ENCODE measurements around the gene REXO5. TPM values are rescaled to one million over a fixed set of nuclear protein-coding genes. Genes with fewer than 3 reads are reported as not detected.

Gene REXO5
- total RNA-seq, 4 donors from 2014 or later = 2.0 to 10.6 (median 6.2) TPM

DNA sequence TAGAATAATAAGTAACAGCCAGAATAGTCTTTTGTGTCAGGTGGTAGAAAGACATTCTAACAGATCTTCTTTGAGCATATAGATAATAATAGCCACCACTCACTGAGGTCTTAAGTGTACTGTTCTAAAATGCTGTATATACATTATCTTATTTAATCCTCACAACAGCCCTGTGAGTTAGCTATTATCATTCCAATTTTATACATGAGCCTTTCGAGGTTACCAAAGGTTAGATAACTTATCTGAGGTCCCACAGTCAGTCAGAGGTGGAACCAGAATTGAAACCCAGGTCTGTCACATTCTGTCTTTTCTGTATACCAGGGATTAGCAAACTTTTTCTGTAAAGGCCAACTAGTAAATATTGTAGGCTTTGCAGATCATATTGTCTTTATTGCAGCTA is 23.2 kb downstream of the REXO5 start:
- intact Hi-C loops (cut with DNase I; ENCODE audit: low total_unique reads) = no loop called here
- TF ChIP-seq, protein P1, sequence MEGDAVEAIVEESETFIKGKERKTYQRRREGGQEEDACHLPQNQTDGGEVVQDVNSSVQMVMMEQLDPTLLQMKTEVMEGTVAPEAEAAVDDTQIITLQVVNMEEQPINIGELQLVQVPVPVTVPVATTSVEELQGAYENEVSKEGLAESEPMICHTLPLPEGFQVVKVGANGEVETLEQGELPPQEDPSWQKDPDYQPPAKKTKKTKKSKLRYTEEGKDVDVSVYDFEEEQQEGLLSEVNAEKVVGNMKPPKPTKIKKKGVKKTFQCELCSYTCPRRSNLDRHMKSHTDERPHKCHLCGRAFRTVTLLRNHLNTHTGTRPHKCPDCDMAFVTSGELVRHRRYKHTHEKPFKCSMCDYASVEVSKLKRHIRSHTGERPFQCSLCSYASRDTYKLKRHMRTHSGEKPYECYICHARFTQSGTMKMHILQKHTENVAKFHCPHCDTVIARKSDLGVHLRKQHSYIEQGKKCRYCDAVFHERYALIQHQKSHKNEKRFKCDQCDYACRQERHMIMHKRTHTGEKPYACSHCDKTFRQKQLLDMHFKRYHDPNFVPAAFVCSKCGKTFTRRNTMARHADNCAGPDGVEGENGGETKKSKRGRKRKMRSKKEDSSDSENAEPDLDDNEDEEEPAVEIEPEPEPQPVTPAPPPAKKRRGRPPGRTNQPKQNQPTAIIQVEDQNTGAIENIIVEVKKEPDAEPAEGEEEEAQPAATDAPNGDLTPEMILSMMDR (IDR thresholded peaks at IDR 0.05) = no peak
- TF ChIP-seq POLR2A (IDR thresholded peaks at IDR 0.05) = no peak
- DNase-seq (ENCODE audit: low spot score in 2 of 2) = no peak
- 90 to 95% methylated on average over 1 of the region's 1 CpG for WGBS, 2 donors
- no peak overlapping the region for H3K4me3 ChIP-seq (ENCODE audit: low read depth, poor library complexity, severe bottlenecking)

DNA sequence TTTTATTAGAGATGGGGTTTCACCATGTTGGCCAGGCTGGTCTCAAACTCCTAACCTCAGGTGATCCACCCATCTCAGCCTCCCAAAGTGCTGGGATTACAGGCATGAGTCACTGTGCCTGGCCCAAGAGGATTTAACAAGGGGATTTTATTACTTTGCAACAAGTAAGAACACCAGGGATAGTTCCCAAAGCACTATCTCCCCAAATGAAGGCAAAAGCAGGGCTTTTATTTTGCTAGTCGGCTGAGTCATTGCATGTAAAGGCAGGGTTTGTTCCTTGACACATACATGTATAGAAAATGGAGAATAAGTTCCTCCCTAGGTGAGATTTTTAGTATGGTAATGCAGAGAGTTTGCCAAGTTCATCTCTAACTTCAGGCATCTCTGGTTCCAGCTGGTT is 24.0 kb downstream of the REXO5 start:
- WGBS, 2 donors = 57 to 60% methylated on average over 1 of the region's 1 CpG
- no peak for DNase-seq (ENCODE audit: low spot score in 2 of 2)
- intact Hi-C loops (cut with DNase I; ENCODE audit: low total_unique reads) = no loop called here
- TF ChIP-seq, protein P1 (IDR thresholded peaks at IDR 0.05) = no peak
- no peak for TF ChIP-seq POLR2A (IDR thresholded peaks at IDR 0.05)
- H3K4me3 ChIP-seq (ENCODE audit: low read depth, poor library complexity, severe bottlenecking) = no peak overlapping the region

DNA sequence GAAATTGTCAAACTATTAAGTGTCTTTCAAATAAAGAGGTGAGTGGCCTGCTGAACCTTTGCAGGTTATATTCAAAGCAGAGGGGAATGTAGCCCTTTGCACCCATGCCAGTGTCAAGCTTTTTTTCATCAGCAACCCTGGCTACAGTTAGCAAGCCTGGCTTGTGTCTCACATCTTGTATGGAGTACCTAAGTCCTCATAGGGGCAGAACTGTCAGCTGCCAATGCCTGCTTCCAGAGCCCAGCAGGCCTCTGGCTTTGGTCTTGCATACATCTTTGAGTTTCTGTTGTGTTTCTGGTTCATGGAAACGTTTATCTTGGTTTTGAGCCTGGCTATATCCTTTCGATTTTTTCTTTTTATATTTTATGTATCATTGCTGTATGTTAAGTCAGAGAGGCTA is 26.8 kb downstream of the REXO5 start:
- WGBS, 2 donors = 67 to 83% methylated on average over 2 of the region's 2 CpGs
- no peak for TF ChIP-seq POLR2A (IDR thresholded peaks at IDR 0.05)
- TF ChIP-seq, protein P1 (IDR thresholded peaks at IDR 0.05) = no peak
- H3K4me3 ChIP-seq (ENCODE audit: low read depth, poor library complexity, severe bottlenecking) = no peak overlapping the region
- DNase-seq (ENCODE audit: low spot score in 2 of 2) = no peak
- intact Hi-C loops (cut with DNase I; ENCODE audit: low total_unique reads) = no loop called here

DNA sequence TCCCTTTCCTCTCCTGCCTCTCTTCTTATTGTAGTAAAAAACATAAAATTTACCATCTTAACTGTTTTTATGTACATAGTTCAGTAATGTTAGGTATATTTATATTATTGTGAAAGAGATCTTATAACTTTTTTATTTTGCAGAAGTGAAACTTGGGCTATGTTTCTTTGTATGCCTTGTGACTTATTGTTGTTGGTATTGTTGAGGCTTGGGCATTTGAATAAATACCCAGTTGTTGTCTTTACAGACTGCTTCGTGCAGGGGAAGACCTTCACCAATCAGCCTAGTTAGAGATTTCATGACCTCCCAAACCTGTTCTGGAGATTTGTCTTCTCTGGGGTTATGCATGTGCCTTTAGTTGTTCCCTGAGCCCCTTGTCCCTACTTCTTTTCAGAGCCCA is 31.9 kb downstream of the REXO5 start:
- no peak overlapping the region for H3K4me3 ChIP-seq (ENCODE audit: low read depth, poor library complexity, severe bottlenecking)
- intact Hi-C loops (cut with DNase I; ENCODE audit: low total_unique reads) = no loop called here
- no peak for TF ChIP-seq POLR2A (IDR thresholded peaks at IDR 0.05)
- TF ChIP-seq, protein P1 (IDR thresholded peaks at IDR 0.05) = no peak
- WGBS, 2 donors = 81 to 88% methylated on average over 1 of the region's 1 CpG
- no peak for DNase-seq (ENCODE audit: low spot score in 2 of 2)

DNA sequence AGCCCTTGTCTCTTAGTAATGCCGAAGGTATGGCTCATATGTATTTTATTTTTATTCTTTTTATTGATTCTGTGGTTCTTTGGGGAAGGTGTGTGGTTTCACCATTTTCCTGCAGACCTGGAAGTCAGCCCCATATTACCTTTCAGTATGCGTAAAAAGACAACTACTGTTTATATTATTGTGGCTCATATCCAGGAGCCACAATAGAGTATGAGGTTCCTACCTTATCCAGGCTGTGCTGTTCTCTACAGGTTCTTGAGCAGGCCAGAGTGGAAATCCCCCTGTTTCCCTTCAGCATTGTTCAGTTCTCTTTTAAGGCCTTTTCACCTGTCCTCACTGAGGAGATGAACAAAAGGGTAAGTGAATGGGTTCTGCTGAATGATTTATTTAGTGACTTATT is 33.2 kb downstream of the REXO5 start:
- no peak overlapping the region for H3K4me3 ChIP-seq (ENCODE audit: low read depth, poor library complexity, severe bottlenecking)
- WGBS, 2 donors = 80 to 94% methylated on average over 2 of the region's 2 CpGs
- DNase-seq (ENCODE audit: low spot score in 2 of 2) = no peak
- TF ChIP-seq, protein P1 (IDR thresholded peaks at IDR 0.05) = no peak
- no peak for TF ChIP-seq POLR2A (IDR thresholded peaks at IDR 0.05)
- intact Hi-C loops (cut with DNase I; ENCODE audit: low total_unique reads) = no loop called here

DNA sequence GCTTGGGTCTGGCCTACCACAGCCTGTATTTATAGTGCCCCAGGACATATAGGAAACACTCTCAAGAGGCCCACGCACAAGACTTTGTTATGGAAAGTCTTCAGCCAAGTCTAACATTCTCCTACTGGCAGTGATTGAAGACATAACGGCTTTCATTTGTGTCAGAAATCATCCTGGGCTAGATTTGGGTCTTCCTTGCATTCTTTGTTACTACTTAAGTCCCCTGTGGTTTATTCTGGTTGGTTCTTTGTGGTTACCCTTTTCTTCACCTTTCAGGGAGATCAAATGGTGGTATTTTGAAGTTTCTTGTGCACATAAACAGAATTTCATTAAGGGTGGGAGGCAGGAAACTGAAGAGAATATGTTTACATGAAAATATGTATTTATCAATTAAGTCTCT is 37.7 kb downstream of the REXO5 start:
- H3K4me3 ChIP-seq (ENCODE audit: low read depth, poor library complexity, severe bottlenecking) = no peak overlapping the region
- TF ChIP-seq, protein P1 (IDR thresholded peaks at IDR 0.05) = no peak
- no peak for TF ChIP-seq POLR2A (IDR thresholded peaks at IDR 0.05)
- DNase-seq (ENCODE audit: low spot score in 2 of 2) = no peak
- WGBS, 2 donors = 84 to 86% methylated on average over 2 of the region's 2 CpGs
- intact Hi-C loops (cut with DNase I; ENCODE audit: low total_unique reads) = no loop called here

Data from lower leg skin (tissue), 4 donors.